Loucy (cell line): ENCODE measurements around the gene ZNF316.

Experiments
- H2AFZ ChIP-seq: fragments of 200-600 bp; sonication (generic); 2 replicates; pipeline ENCODE4 v1.6.0; 2016; ENCODE audit warnings: antibody characterized with exemption, mild to moderate bottlenecking, low read length, moderate library complexity
- H3F3A ChIP-seq: fragments of 200-600 bp; 2 replicates; pipeline ENCODE4 v1.6.0; 2016; ENCODE audit warnings: antibody characterized with exemption, low read depth, mild to moderate bottlenecking
- H3K27me3 ChIP-seq: fragments of 200-600 bp; sonication (generic); 2 replicates; pipeline ENCODE4 v1.6.1; 2014; ENCODE audit warnings: low read length, mild to moderate bottlenecking; ENCODE audit not compliant: insufficient read depth, poor library complexity, severe bottlenecking
- H3K36me3 ChIP-seq: fragments of 200-600 bp; sonication (generic); 2 replicates; pipeline ENCODE4 v1.6.1; 2016; ENCODE audit warnings: low read length; ENCODE audit not compliant: insufficient read depth
- H3K4me1 ChIP-seq: fragments of 200-600 bp; sonication (generic); 2 replicates; pipeline ENCODE4 v1.5.1; 2014; ENCODE audit warnings: low read length, mild to moderate bottlenecking; ENCODE audit not compliant: insufficient read depth, poor library complexity, severe bottlenecking
- H3K4me2 ChIP-seq: fragments of 200-600 bp; sonication (generic); 2 replicates; pipeline ENCODE4 v1.6.0; 2014; ENCODE audit warnings: antibody characterized with exemption, low read length, low read depth, mild to moderate bottlenecking; ENCODE audit not compliant: poor library complexity, severe bottlenecking
- H3K4me3 ChIP-seq: fragments of 200-600 bp; sonication (generic); 2 replicates; pipeline ENCODE4 v1.5.1; 2014; ENCODE audit warnings: low read length, mild to moderate bottlenecking, mixed read lengths; ENCODE audit not compliant: poor library complexity, severe bottlenecking
- H3K79me2 ChIP-seq: fragments of 200-600 bp; sonication (generic); 2 replicates; pipeline ENCODE4 v1.6.1; 2014; ENCODE audit warnings: low read length; ENCODE audit not compliant: insufficient read depth
- H3K9ac ChIP-seq: fragments of 200-600 bp; sonication (generic); 2 replicates; pipeline ENCODE4 v1.6.0; 2014; ENCODE audit warnings: mild to moderate bottlenecking, low read depth, low read length, moderate library complexity; ENCODE audit not compliant: poor library complexity, severe bottlenecking
- H3K9me2 ChIP-seq: fragments of 200-600 bp; sonication (generic); replicated peaks from 2 replicates; pipeline ENCODE4 v1.6.1; 2016; ENCODE audit warnings: low read depth, low read length, mixed read lengths
- H3K9me3 ChIP-seq: fragments of 200-600 bp; sonication (generic); 2 replicates; pipeline ENCODE4 v1.6.1; 2014; ENCODE audit warnings: mild to moderate bottlenecking, antibody characterized with exemption, low read length, low read depth; ENCODE audit not compliant: insufficient read depth
- H4K20me1 ChIP-seq: fragments of 200-600 bp; sonication (generic); 2 replicates; pipeline ENCODE4 v1.6.0; 2014; ENCODE audit warnings: antibody characterized with exemption, low read length, mild to moderate bottlenecking; ENCODE audit not compliant: insufficient read depth, poor library complexity, severe bottlenecking
- EZH2phosphoT487 ChIP-seq: fragments of 200-600 bp; IDR thresholded peaks from 2 replicates; pipeline ENCODE4 v1.6.1; 2018; ENCODE audit warnings: antibody characterized with exemption, mild to moderate bottlenecking, moderate library complexity, borderline replicate concordance
- TF ChIP-seq, protein P1 (sequence below): fragments of 200-600 bp; sonication (generic); conservative IDR thresholded peaks from 2 replicates; pipeline ENCODE4 v1.5.1; 2014; ENCODE audit warnings: mild to moderate bottlenecking, antibody characterized with exemption, low read length

The ZNF316 gene

DNA sequence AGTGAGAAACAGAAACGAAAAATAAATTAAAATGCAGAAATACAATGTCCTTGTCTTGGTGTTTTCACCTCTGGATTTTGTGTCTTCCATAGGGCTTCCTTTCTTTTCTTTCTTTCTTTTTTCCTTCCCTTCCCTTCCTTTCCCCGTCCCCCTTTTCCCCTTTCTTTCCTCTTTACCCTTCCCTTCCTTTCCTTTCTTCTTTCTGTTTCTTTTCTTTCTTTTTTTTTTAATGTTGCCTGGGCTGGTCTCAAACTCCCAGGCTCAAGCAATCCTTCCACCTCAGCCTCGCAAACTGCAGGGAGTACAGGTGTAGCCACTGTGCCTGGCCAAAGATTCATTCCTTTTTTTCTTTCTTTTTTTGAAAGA is 12.9 kb upstream of the ZNF316 start:
- H3F3A ChIP-seq = no peaks in the 10 kb centered on the region
- no peaks in the 10 kb centered on the region for H3K79me2 ChIP-seq
- H4K20me1 ChIP-seq = no peaks in the 10 kb centered on the region
- TF ChIP-seq, protein P1, sequence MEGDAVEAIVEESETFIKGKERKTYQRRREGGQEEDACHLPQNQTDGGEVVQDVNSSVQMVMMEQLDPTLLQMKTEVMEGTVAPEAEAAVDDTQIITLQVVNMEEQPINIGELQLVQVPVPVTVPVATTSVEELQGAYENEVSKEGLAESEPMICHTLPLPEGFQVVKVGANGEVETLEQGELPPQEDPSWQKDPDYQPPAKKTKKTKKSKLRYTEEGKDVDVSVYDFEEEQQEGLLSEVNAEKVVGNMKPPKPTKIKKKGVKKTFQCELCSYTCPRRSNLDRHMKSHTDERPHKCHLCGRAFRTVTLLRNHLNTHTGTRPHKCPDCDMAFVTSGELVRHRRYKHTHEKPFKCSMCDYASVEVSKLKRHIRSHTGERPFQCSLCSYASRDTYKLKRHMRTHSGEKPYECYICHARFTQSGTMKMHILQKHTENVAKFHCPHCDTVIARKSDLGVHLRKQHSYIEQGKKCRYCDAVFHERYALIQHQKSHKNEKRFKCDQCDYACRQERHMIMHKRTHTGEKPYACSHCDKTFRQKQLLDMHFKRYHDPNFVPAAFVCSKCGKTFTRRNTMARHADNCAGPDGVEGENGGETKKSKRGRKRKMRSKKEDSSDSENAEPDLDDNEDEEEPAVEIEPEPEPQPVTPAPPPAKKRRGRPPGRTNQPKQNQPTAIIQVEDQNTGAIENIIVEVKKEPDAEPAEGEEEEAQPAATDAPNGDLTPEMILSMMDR = no peak
- TF ChIP-seq EZH2phosphoT487 = no peak
- no peaks in the 10 kb centered on the region for H3K27me3 ChIP-seq
- peak overlapping the region; percentile 81 for H2AFZ ChIP-seq
- H3K36me3 ChIP-seq = no peaks in the 10 kb centered on the region; the same call in 1 of the 2 replicates
- peak overlapping the region; percentile 51 for H3K4me3 ChIP-seq
- H3K4me2 ChIP-seq = peak overlapping the region; percentile 78
- no peaks in the 10 kb centered on the region for H3K9me3 ChIP-seq
- peaks cover 22% of the 10 kb centered on the region for H3K4me1 ChIP-seq
- peak overlapping the region; percentile 70 for H3K9ac ChIP-seq
- no peaks in the 10 kb centered on the region for H3K9me2 ChIP-seq

DNA sequence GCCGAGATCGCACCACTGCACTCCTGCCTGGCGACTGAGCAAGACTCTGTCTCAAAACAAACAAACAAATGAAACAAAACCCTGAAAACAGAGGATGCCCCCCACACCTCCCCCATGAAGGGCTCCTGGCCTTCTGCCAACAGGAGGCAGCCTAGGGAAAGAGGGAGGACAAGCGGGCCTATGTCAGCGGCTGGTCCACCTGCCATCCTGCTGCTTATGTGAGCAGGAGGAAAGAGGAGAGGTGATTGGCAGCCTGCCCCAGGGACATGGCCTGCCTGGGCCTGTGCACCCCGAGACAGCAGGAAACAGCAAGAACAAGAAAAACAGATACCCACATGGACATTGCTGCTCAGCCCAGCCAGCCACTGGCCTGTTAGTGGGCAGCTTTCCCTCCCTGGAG is 9.1 kb upstream of the ZNF316 start:
- H3K9me2 ChIP-seq = no peaks in the 10 kb centered on the region
- H4K20me1 ChIP-seq = no peaks in the 10 kb centered on the region
- no peak overlapping the region for H2AFZ ChIP-seq
- H3F3A ChIP-seq = no peaks in the 10 kb centered on the region
- H3K36me3 ChIP-seq = no peaks in the 10 kb centered on the region; the same call in 1 of the 2 replicates
- TF ChIP-seq, protein P1 = no peak
- TF ChIP-seq EZH2phosphoT487 = no peak
- no peaks in the 10 kb centered on the region for H3K9me3 ChIP-seq
- no peaks in the 10 kb centered on the region for H3K79me2 ChIP-seq
- H3K4me2 ChIP-seq = no peak overlapping the region
- no peaks in the 10 kb centered on the region for H3K27me3 ChIP-seq
- H3K9ac ChIP-seq = no peak overlapping the region
- H3K4me3 ChIP-seq = no peak overlapping the region
- peaks cover 12% of the 10 kb centered on the region for H3K4me1 ChIP-seq

DNA sequence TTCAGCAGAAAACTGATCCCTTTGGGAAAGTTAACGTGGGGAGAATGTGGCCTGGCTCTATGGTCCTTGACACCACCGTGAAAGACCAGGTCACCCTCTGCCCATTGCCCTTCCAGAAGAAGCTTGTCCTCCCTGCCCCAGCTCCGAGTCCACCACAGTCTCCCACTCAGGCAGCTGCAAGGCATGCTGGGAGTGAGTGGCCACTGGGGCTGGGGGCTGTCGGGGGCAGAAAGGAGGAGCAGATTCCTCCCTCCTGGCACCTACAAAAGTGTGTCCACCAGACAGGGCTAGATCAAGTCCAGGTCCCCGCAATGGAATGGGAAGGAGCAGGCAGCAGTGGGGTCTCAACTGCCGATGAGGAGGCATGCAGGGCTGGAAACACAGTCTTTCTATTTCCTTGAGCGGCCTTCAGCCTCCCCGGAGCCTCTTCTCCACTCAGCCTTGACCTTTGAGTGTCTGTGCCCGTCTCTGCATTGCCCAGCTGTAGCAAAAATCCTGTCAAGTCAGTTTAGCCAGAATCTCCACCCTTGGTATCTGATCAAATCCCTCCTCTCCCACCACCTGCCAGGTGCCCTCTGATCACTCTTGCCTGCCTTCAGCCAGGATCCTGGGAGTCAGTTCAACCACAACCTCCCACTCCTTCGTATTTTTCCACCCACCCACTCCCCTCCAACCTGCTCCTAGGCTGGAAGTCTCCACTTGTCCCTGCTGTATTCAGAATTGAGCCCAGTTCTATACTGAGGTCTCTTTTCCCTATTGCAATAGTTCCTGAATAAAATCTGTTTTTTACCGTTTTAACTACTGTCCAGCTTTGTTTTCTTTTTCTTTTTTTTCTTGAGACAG is 6.9 kb upstream of the ZNF316 start:
- H2AFZ ChIP-seq = no peak overlapping the region
- TF ChIP-seq, protein P1 = no peak
- no peak for TF ChIP-seq EZH2phosphoT487
- H3K27me3 ChIP-seq = no peaks in the 10 kb centered on the region
- no peaks in the 10 kb centered on the region for H3K4me1 ChIP-seq
- H3K9ac ChIP-seq = no peak overlapping the region
- H3K4me3 ChIP-seq = no peak overlapping the region
- H4K20me1 ChIP-seq = no peaks in the 10 kb centered on the region
- no peaks in the 10 kb centered on the region for H3K36me3 ChIP-seq
- H3K9me2 ChIP-seq = no peaks in the 10 kb centered on the region
- no peaks in the 10 kb centered on the region for H3F3A ChIP-seq
- H3K9me3 ChIP-seq = no peaks in the 10 kb centered on the region
- H3K79me2 ChIP-seq = no peaks in the 10 kb centered on the region
- H3K4me2 ChIP-seq = no peak overlapping the region
